Measurements from ENCODE around the gene CTPS1. TPM values are rescaled to one million over a fixed set of nuclear protein-coding genes. Genes with fewer than 3 reads are reported as not detected.

CTPS1 gene
- polyA plus RNA-seq, 1 donor (not counting 4 experiments of a cell fraction or from before 2014, with no cell fraction given), result 43.3 TPM

- DNase-seq (ENCODE audit: low read depth, low spot score), result no peak
Observed at GRCh38 chr1:41025979-41026819, 46.7 kb downstream of the CTPS1 start.

GRCh38 chr1:41028034-41028642, 48.6 kb downstream of the CTPS1 start:
- Histone ChIP-seq H3K4me2 (ENCODE audit: control insufficient read depth, extremely low read depth, insufficient read depth, low read depth, low read length) (no peak overlapping the region), H3K9me1 (ENCODE audit: control insufficient read depth, extremely low read depth, insufficient read depth, low read length) (peaks cover 2% of the 10 kb centered on the region), H4K20me1 (ENCODE audit: control insufficient read depth, extremely low read depth, insufficient read depth, low read length) (no peaks in the 10 kb centered on the region), H3K4me1 (ENCODE audit: control insufficient read depth, extremely low read depth, insufficient read depth, low read length) (no peaks in the 10 kb centered on the region), H3K4me3 (ENCODE audit: control insufficient read depth in 2 of 3, extremely low read depth in 1 of 3, insufficient read depth in 2 of 3, low read depth in 1 of 3, low read length in 3 of 3) (no peak overlapping the region), H3K27me3 (ENCODE audit: control insufficient read depth, extremely low read depth, insufficient read depth, low read length) (no peaks in the 10 kb centered on the region), H3K27ac (ENCODE audit: control insufficient read depth, insufficient read depth, low read length) (no peak overlapping the region), H3K79me2 (ENCODE audit: control insufficient read depth, insufficient read depth, low read length) (no peaks in the 10 kb centered on the region), H3K9me3 (ENCODE audit: control insufficient read depth, low read depth, low read length) (no peaks in the 10 kb centered on the region), H3K36me3 (ENCODE audit: control insufficient read depth in 2 of 2, extremely low read depth in 1 of 2, insufficient read depth in 2 of 2, low read length in 2 of 2) (peaks cover 16 to 22% of the 10 kb centered on the region in 2 experiments), H2AFZ (ENCODE audit: control insufficient read depth, low read length) (no peak overlapping the region), H3K9ac (ENCODE audit: control insufficient read depth, extremely low read depth, insufficient read depth, low read length) (no peak overlapping the region)
- no peak for FAIRE-seq
- dilution Hi-C loops (cut with MboI; ENCODE audit: extremely low pct_ligation_motif_present, low sequenced_read_pairs), result no loop called here
- no peak for DNase-seq (ENCODE audit: low read depth, low spot score)
- no peak for TF ChIP-seq CTCF (optimal IDR thresholded peaks at IDR 0.05 in 1 of 3, IDR thresholded peaks at IDR 0.05 in 1 of 3, conservative IDR thresholded peaks at IDR 0.05 in 1 of 3; ENCODE audit: extremely low read depth in 1 of 3, insufficient read depth in 2 of 3, low read length in 3 of 3)
- TF ChIP-seq EZH2 (IDR thresholded peaks at IDR 0.05; ENCODE audit: low read length), result no peak

More at GRCh38 chr1:41025979-41026819, 46.7 kb downstream of the CTPS1 start:
- H3K36me3 ChIP-seq (ENCODE audit: control insufficient read depth in 2 of 2, extremely low read depth in 1 of 2, insufficient read depth in 2 of 2, low read length in 2 of 2), result peaks cover 10 to 22% of the 10 kb centered on the region in 2 experiments
- H3K4me2 ChIP-seq (ENCODE audit: control insufficient read depth, extremely low read depth, insufficient read depth, low read depth, low read length), result no peak overlapping the region
- no peak for FAIRE-seq
- no peaks in the 10 kb centered on the region for H3K27me3 ChIP-seq (ENCODE audit: control insufficient read depth, extremely low read depth, insufficient read depth, low read length)
- peaks cover 2% of the 10 kb centered on the region for H3K9me1 ChIP-seq (ENCODE audit: control insufficient read depth, extremely low read depth, insufficient read depth, low read length)
- no peaks in the 10 kb centered on the region for H3K9me3 ChIP-seq (ENCODE audit: control insufficient read depth, low read depth, low read length)
- H4K20me1 ChIP-seq (ENCODE audit: control insufficient read depth, extremely low read depth, insufficient read depth, low read length), result peaks cover 9% of the 10 kb centered on the region
- no peak overlapping the region for H3K27ac ChIP-seq (ENCODE audit: control insufficient read depth, insufficient read depth, low read length)
- H2AFZ ChIP-seq (ENCODE audit: control insufficient read depth, low read length), result no peak overlapping the region
- H3K4me3 ChIP-seq (ENCODE audit: control insufficient read depth in 2 of 3, extremely low read depth in 1 of 3, insufficient read depth in 2 of 3, low read depth in 1 of 3, low read length in 3 of 3), result no peak overlapping the region
- TF ChIP-seq EZH2 (IDR thresholded peaks at IDR 0.05; ENCODE audit: low read length) (no peak), CTCF (optimal IDR thresholded peaks at IDR 0.05 in 1 of 3, IDR thresholded peaks at IDR 0.05 in 1 of 3, conservative IDR thresholded peaks at IDR 0.05 in 1 of 3; ENCODE audit: extremely low read depth in 1 of 3, insufficient read depth in 2 of 3, low read length in 3 of 3) (no peak)
- H3K4me1 ChIP-seq (ENCODE audit: control insufficient read depth, extremely low read depth, insufficient read depth, low read length), result no peaks in the 10 kb centered on the region
- H3K79me2 ChIP-seq (ENCODE audit: control insufficient read depth, insufficient read depth, low read length), result no peaks in the 10 kb centered on the region
- no peak overlapping the region for H3K9ac ChIP-seq (ENCODE audit: control insufficient read depth, extremely low read depth, insufficient read depth, low read length)
- dilution Hi-C loops (cut with MboI; ENCODE audit: extremely low pct_ligation_motif_present, low sequenced_read_pairs), result no loop called here

Measured in keratinocyte (primary cell).